B cell (primary cell): ENCODE measurements around the gene GLIS1.

ENCODE experiments used
- CTCF ChIP-seq: fragments of 200-600 bp; IDR thresholded peaks from one replicate; pipeline ENCODE4 v1.8.0; 2022; ENCODE audit warnings: antibody characterized with exemption, mild to moderate bottlenecking
- EZH2 ChIP-seq: IDR thresholded peaks from 2 replicates; pipeline ENCODE4 v1.6.1; 2012; ENCODE audit warnings: borderline replicate concordance, low read depth, mild to moderate bottlenecking, moderate library complexity, low read length; ENCODE audit not compliant: insufficient read depth, poor library complexity, severe bottlenecking

DNA sequence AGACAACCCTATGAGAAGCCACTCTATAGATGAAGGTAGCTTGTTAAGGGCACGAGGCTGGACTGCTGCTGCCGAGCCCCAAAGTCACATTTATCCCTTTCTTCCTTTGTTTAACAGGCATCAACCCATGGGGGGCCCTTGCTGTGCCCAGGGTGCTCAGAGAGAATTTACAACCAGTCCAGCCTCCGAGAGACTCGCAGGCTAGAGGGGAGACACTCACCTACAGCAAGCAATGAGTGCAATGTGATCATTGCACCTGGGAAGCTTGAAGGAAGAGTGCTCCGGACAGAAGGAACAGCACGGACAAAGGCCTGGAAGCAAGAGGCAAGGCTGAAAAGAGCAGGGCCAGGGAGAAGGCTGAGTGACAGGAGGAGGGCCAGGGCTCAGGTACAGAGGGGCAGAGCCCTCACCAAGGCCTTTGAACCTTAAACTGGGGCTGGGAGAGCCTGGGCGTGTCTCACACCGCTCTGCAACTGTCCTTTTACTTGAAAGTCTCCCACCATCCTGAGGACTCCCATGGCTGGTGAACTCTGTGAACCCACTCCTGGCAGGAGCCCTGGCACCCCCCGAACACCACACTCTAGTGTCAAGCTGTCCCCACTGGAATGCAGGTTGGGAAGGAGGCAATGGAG, 252.5 kb downstream of the GLIS1 start:
- TF ChIP-seq CTCF (no peak), EZH2 (no peak)
